RWPE2 (cell line): ENCODE results near the gene HMX1.

Experiments
- ATAC-seq: fragments of 200-7000 bp; cut with Tn5 transposase; 3 replicates; pipeline ENCODE4 v1.9.1; 2021; ENCODE audit warnings: low read depth
- DNase-seq: peaks from one replicate; pipeline ENCODE4 v3.0.0-alpha.2; 2020; ENCODE audit warnings: low spot score
- H3K27ac ChIP-seq: fragments of 450-650 bp; 2 replicates; pipeline ENCODE4 v1.5.1; 2017; ENCODE audit warnings: mild to moderate bottlenecking; ENCODE audit not compliant: poor library complexity, severe bottlenecking
- H3K27me3 ChIP-seq: fragments of 250-450 bp; sonication (Bioruptor Pico); 2 replicates; pipeline ENCODE4 v1.5.1; 2021; ENCODE audit warnings: mild to moderate bottlenecking, moderate library complexity; ENCODE audit not compliant: insufficient read depth, poor library complexity, severe bottlenecking
- H3K36me3 ChIP-seq: fragments of 250-450 bp; sonication (Bioruptor Pico); 2 replicates; pipeline ENCODE4 v1.5.1; 2020; ENCODE audit warnings: low read depth, mild to moderate bottlenecking, moderate library complexity
- H3K4me1 ChIP-seq: fragments of 250-450 bp; sonication (Bioruptor Pico); 2 replicates; pipeline ENCODE4 v1.5.1; 2021; ENCODE audit warnings: mild to moderate bottlenecking, moderate library complexity; ENCODE audit not compliant: insufficient read depth, poor library complexity, severe bottlenecking
- H3K4me3 ChIP-seq: fragments of 250-450 bp; sonication (Bioruptor Pico); 2 replicates; pipeline ENCODE4 v1.5.1; 2021; ENCODE audit warnings: mild to moderate bottlenecking, moderate library complexity; ENCODE audit not compliant: severe bottlenecking
- H3K9me3 ChIP-seq: fragments of 250-450 bp; sonication (Bioruptor Pico); 2 replicates; pipeline ENCODE4 v1.5.1; 2021; ENCODE audit warnings: mild to moderate bottlenecking, moderate library complexity; ENCODE audit not compliant: severe bottlenecking
- TF ChIP-seq, protein P1 (sequence below): fragments of 450-650 bp; IDR thresholded peaks from one replicate; pipeline ENCODE4 v1.5.1; 2017; ENCODE audit warnings: mild to moderate bottlenecking, moderate library complexity; ENCODE audit not compliant: poor library complexity, severe bottlenecking

HMX1 gene

GRCh38 chr4:8871417-8872401 is at the start of gene HMX1:
Gene HMX1, minus strand, starts transcription at chr4:8871839. Its CDS starts 225 bp downstream, at chr4:8871614.
- no peak for DNase-seq
- Histone ChIP-seq H3K4me1 (no peaks in the 10 kb centered on the region), H3K27ac (no peak within 1 kb of the TSS), H3K27me3 (peaks cover 90% of the 10 kb centered on the region), H3K9me3 (no peaks in the 10 kb centered on the region), H3K36me3 (no peaks in the 10 kb centered on the region), H3K4me3 (no peak within 1 kb of the TSS)
- peak; percentile 36; the same call in 1 of the 3 replicates for ATAC-seq
- TF ChIP-seq, protein P1, sequence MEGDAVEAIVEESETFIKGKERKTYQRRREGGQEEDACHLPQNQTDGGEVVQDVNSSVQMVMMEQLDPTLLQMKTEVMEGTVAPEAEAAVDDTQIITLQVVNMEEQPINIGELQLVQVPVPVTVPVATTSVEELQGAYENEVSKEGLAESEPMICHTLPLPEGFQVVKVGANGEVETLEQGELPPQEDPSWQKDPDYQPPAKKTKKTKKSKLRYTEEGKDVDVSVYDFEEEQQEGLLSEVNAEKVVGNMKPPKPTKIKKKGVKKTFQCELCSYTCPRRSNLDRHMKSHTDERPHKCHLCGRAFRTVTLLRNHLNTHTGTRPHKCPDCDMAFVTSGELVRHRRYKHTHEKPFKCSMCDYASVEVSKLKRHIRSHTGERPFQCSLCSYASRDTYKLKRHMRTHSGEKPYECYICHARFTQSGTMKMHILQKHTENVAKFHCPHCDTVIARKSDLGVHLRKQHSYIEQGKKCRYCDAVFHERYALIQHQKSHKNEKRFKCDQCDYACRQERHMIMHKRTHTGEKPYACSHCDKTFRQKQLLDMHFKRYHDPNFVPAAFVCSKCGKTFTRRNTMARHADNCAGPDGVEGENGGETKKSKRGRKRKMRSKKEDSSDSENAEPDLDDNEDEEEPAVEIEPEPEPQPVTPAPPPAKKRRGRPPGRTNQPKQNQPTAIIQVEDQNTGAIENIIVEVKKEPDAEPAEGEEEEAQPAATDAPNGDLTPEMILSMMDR = no peak

- no peaks in the 10 kb centered on the region for H3K27me3 ChIP-seq
- TF ChIP-seq, protein P1 = no peak
- ATAC-seq (no peak), DNase-seq (no peak)
- no peaks in the 10 kb centered on the region for H3K36me3 ChIP-seq
- no peak overlapping the region for H3K4me3 ChIP-seq
- H3K9me3 ChIP-seq = peaks cover 2% of the 10 kb centered on the region
- no peak overlapping the region for H3K27ac ChIP-seq
- no peaks in the 10 kb centered on the region for H3K4me1 ChIP-seq
These were observed 49.3 kb upstream of the HMX1 start for GRCh38 chr4:8920969-8921368.

- TF ChIP-seq, protein P1 = no peak
- Histone ChIP-seq H3K27ac (no peak overlapping the region), H3K4me1 (no peaks in the 10 kb centered on the region), H3K36me3 (no peaks in the 10 kb centered on the region), H3K27me3 (no peaks in the 10 kb centered on the region), H3K4me3 (no peak overlapping the region), H3K9me3 (peaks cover 2% of the 10 kb centered on the region)
- no peak for ATAC-seq
- no peak for DNase-seq
These were observed 48.8 kb upstream of the HMX1 start for GRCh38 chr4:8920289-8920965.

DNA sequence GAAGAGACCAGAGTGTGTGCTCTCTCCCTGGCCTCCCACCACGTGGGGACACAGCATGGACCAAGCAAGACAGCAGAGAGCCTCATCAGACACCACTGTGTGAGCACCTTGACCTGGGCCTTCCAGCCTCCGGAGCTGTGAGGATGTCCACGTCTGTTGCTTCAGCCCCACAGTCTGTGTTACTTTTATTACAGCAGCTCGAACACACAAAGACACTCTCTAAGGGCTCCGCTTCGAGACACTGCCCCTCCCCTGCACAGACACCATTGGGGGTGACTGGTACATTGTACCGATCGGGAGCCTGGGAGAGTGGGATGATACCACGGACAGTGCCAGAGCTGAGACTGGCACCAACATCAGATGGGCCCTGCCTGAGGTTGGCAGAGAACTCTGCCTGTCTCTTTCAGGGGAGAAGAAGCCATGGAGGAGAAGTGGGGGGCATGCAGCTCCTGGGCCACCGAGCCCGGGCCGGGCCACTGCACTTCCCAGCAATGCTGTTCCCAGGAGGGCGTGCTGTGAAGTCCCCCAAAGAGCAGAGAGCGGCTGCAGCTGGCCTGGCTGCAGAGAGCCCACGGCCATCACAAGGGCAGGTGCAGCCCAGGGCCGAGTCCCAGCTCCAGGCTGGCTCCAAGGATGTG is 48.1 kb upstream of the HMX1 start:
- no peaks in the 10 kb centered on the region for H3K36me3 ChIP-seq
- ATAC-seq (no peak), DNase-seq (no peak)
- no peaks in the 10 kb centered on the region for H3K4me1 ChIP-seq
- no peak overlapping the region for H3K4me3 ChIP-seq
- H3K27me3 ChIP-seq = no peaks in the 10 kb centered on the region
- TF ChIP-seq, protein P1 = no peak
- H3K27ac ChIP-seq = no peak overlapping the region
- peaks cover 2% of the 10 kb centered on the region for H3K9me3 ChIP-seq
